Heart right ventricle (tissue), 16 donors: ENCODE measurements around the gene CYP24A1. TPM values are rescaled to one million over a fixed set of nuclear protein-coding genes. Genes with fewer than 3 reads are reported as not detected.
A peak's percentile ranks its signal among the peaks of the same experiment; 100 is the strongest.

Experiments
- ATAC-seq, 8 donors: fragments of 200-7000 bp; cut with Tn5 transposase; one replicate each; pipeline ENCODE4 v1.9.1; 2020; ENCODE audit warnings: mild to moderate bottlenecking in 8 of 8, moderate library complexity in 8 of 8, moderate number of reproducible peaks in 1 of 8
- DNase-seq, 2 donors: peaks; one replicate each; pipeline ENCODE4 v3.0.0-alpha.2; 2020
- H3K27ac ChIP-seq, 10 donors: fragments of 200-600 bp; sonication (generic) in 2 of 10; one replicate each; pipeline versions ENCODE4 v1.5.0 to v1.8.0; 2020 to 2022; ENCODE audit warnings: mild to moderate bottlenecking in 3 of 10
- H3K27me3 ChIP-seq, 7 donors: fragments of 200-600 bp; one replicate each; pipeline ENCODE4 v1.8.0; 2021 to 2022; ENCODE audit warnings: mild to moderate bottlenecking in 2 of 7
- H3K36me3 ChIP-seq, 9 donors: fragments of 200-600 bp; sonication (generic) in 1 of 9; one replicate each; pipeline versions ENCODE4 v1.5.0 to v1.8.0; 2020 to 2022; ENCODE audit warnings: mild to moderate bottlenecking in 2 of 9
- H3K4me1 ChIP-seq, 9 donors: fragments of 200-600 bp; sonication (generic) in 1 of 9; one replicate each; pipeline versions ENCODE4 v1.5.0 to v1.8.0; 2020 to 2022; ENCODE audit warnings: mild to moderate bottlenecking in 4 of 9
- H3K4me3 ChIP-seq, 10 donors: fragments of 200-600 bp; sonication (generic) in 2 of 10; one replicate each; pipeline versions ENCODE4 v1.5.0 to v1.8.0; 2020 to 2022; ENCODE audit warnings: mild to moderate bottlenecking in 7 of 10, moderate library complexity in 2 of 10
- H3K9me3 ChIP-seq, 11 donors: fragments of 200-600 bp in 10 of 11; sonication (generic) in 2 of 11; one replicate each; pipeline versions ENCODE4 v1.5.0 to v1.8.0; 2013 to 2022; ENCODE audit warnings: mild to moderate bottlenecking in 2 of 11, control low read depth in 1 of 11, moderate library complexity in 1 of 11
- WGBS, 2 donors: extraction: QIAGEN DNeasy Blood & Tissue Kit; methylation state at CpG; one replicate each; pipeline ENCODE4 v1.1.7; 2013; ENCODE audit warnings: inconsistent platforms in 1 of 2; 5-methylcytosine and 5-hydroxymethylcytosine counted together
- intact Hi-C, 10 donors: fragments of 100-400 bp; cut with DNase I; formaldehyde crosslinking; loops; one replicate each; pipeline versions ENCODE4 v1.11.1 to v1.14.2; 2022
- polyA plus RNA-seq, 2 donors: library from polyadenylated mRNA; stranded (reverse); fragments of 200-250 nt; gene quantifications; one replicate each; pipeline ENCODE4 v1.2.3, GENCODE V29; 2013
- total RNA-seq, 10 donors: library from RNA; stranded (reverse); fragmentation: NEBNext Ultra II Directional in 3 of 10; extraction: Animal tissue kit (Norgen Biotek cat#: 25700) in 3 of 10; gene quantifications; one replicate each; pipeline versions ENCODE4 v1.2.1 to v1.2.4, GENCODE V29; 2021 to 2023
- TF ChIP-seq, protein P1 (sequence below), 9 donors: fragments of 200-600 bp; sonication (generic) in 2 of 9; IDR thresholded peaks; one replicate each; pipeline versions ENCODE4 v1.5.0 to v1.8.0; 2021 to 2022; ENCODE audit warnings: antibody characterized with exemption in 9 of 9, mild to moderate bottlenecking in 5 of 9, moderate library complexity in 1 of 9
- donor health status: Arrhythmogenic right ventricular cardiomyopathy.
- donor health status: ischemic (EF 13 %, LVEDD 7.1; RV severe dilation, severe dysfunction).
- donor health status: healthy with polysubstance abuse.
- donor health status: DM: no; HTN: yes; CAD: no.
- donor health status: DM: no; HTN: no; CAD: no.
- donor health status: ischemic (EF 25% LVEDD 6.9; RV normal size, moderate dysfunction).
- donor health status: ischemic (EF 25% LVEDD 5.7; RV mildly dilated, moderate dysfunction).
- donor health status: healthy.
- donor health status: DM: yes; HTN: yes; CAD: no.
- donor health status: Ischemic cardiomyopathy.
- donor health status: ischemic (EF 35%, LVEDD 5.7; RV mildly dilated, moderate dysfunction).
- donor health status: nonischemic (EF 11% LVEDD 7.7; RV severe dilation, severe dysfunction).
- donor health status: DM: yes; HTN: yes; CAD: no.
- donor health status: PGD.
- donor health status: ischemic (EF 29% LVEDD 5.4; RV normal size, mild dysfunction).
- donor health status: nonischemic (EF 23%, LVEDD 6.1; RV moderate dilation, normal function).

CYP24A1 gene
- total and polyA plus RNA-seq, 12 donors = not detected

DNA sequence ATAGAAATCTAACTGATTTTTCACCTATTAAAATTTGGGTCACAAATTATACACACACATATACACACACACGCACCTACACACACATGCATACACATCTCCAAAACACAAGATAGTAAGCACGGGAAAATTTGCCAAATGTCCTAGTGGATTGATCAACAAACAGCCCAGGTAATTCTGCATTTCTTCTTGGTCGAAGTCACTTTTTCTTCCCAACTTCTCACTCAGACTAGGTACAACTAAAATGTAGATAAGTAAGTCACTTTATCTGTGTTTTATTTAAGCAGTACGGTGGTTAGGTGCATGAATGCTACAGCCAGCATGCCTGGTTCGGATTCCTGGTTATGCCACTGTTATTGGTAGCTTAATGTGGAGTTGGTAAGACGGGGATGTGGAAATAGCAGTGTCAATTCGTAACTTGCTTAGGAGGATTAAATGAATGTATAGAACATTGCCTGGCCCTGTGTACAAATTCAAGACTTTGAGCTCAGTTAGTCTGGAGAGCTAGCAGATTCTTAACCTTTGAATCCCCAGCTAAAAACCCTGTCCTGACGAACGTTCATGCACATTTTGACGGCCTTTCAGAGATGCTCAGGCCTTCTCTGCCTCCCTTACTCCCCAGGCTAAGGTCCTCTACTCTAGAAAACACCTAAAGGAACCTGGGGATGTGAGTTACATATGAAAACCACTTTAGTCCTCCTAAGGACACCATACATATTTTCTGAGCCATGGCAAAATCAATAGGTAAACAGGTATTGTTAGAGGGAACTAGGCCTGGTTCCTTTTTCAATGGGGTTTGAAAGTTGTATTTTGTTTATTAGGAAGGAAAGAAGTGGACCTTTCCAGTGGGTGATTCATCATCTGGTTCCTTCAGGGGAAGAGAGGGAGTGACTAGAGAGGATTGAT lies 50.9 kb downstream of the CYP24A1 start:
- intact Hi-C loops = no loop called here

DNA sequence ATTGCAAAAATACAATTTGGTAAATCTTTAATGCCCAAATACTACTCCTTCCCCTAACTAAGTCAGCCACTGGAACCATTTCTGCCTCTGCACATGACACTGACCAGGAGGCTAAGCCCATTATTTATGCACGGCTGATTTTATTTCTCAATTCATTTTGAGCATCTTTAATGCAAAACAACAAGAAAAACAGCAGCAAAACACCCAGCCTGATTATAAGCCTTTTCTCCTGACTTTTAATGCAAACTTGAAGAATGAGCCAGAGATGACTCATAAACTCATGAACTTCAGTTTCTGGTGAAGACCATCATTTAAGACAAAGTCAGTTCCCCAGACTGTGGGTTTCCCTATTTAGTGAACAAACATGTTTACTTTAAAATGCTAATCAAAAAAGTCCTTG lies 51.6 kb downstream of the CYP24A1 start:
- TF ChIP-seq, protein P1, sequence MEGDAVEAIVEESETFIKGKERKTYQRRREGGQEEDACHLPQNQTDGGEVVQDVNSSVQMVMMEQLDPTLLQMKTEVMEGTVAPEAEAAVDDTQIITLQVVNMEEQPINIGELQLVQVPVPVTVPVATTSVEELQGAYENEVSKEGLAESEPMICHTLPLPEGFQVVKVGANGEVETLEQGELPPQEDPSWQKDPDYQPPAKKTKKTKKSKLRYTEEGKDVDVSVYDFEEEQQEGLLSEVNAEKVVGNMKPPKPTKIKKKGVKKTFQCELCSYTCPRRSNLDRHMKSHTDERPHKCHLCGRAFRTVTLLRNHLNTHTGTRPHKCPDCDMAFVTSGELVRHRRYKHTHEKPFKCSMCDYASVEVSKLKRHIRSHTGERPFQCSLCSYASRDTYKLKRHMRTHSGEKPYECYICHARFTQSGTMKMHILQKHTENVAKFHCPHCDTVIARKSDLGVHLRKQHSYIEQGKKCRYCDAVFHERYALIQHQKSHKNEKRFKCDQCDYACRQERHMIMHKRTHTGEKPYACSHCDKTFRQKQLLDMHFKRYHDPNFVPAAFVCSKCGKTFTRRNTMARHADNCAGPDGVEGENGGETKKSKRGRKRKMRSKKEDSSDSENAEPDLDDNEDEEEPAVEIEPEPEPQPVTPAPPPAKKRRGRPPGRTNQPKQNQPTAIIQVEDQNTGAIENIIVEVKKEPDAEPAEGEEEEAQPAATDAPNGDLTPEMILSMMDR (IDR thresholded peaks at IDR 0.05) = no peak
- WGBS, 2 donors = 86 to 100% methylated on average over 1 of the region's 1 CpG

More for the DNA sequence above, 50.9 kb downstream of the CYP24A1 start:
- ATAC-seq = no peak
- DNase-seq = no peak
- Histone ChIP-seq H3K9me3 (no peaks in the 10 kb centered on the region), H3K27me3 (peaks cover 0 to 3% (median 0%) of the 10 kb centered on the region in 7 donors), H3K36me3 (no peaks in the 10 kb centered on the region), H3K4me3 (no peak overlapping the region), H3K4me1 (no peaks in the 10 kb centered on the region), H3K27ac (peak overlapping the region in 1 of 10 donors; percentile 21)
- TF ChIP-seq, protein P1 (IDR thresholded peaks at IDR 0.05) = no peak
- WGBS, 2 donors = 84 to 88% methylated on average over 10 of the region's 10 CpGs

DNA sequence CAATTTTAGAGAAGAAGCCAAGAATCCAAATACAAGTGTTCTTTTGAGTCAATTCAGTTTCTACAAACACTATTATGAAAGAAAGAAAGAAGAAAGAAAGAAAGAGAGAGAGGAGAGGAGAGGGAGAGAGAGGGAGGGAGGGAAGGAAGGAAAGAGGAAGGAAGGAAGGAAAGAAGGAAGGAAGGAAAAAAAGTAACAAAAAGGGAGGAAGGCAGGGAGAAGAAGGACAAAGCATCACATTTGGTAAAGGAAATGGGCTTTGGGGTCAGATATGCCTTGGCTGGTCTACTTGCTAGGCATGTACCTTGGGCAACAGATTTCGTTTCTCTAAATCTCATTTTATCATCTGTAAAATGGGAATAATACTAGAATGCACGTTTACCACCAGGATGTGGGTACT lies 54.0 kb downstream of the CYP24A1 start:
- intact Hi-C loops = loop anchor here in 1 of 10 donors (10.0 kb wide), 1 partner anchor 55 kb away; the partner anchor contains the start of gene CYP24A1
- ATAC-seq (no peak), DNase-seq (no peak)
- H3K27me3 ChIP-seq = peaks cover 0 to 10% (median 0%) of the 10 kb centered on the region in 7 donors
- no peaks in the 10 kb centered on the region for H3K36me3 ChIP-seq
- peaks cover 0 to 14% (median 0%) of the 10 kb centered on the region in 9 donors for H3K4me1 ChIP-seq
- H3K27ac ChIP-seq = no peak overlapping the region
- 71 to 76% methylated on average over 2 of the region's 2 CpGs for WGBS, 2 donors
- no peak overlapping the region for H3K4me3 ChIP-seq
- TF ChIP-seq, protein P1 (IDR thresholded peaks at IDR 0.05) = no peak
- no peaks in the 10 kb centered on the region for H3K9me3 ChIP-seq

More for the DNA sequence above, 51.6 kb downstream of the CYP24A1 start:
- ATAC-seq = no peak
- no peak overlapping the region for H3K4me3 ChIP-seq
- peaks cover 0 to 3% (median 0%) of the 10 kb centered on the region in 7 donors for H3K27me3 ChIP-seq
- no peak overlapping the region for H3K27ac ChIP-seq
- H3K9me3 ChIP-seq = no peaks in the 10 kb centered on the region
- H3K36me3 ChIP-seq = no peaks in the 10 kb centered on the region
- H3K4me1 ChIP-seq = no peaks in the 10 kb centered on the region
- DNase-seq = no peak
- intact Hi-C loops = no loop called here

DNA sequence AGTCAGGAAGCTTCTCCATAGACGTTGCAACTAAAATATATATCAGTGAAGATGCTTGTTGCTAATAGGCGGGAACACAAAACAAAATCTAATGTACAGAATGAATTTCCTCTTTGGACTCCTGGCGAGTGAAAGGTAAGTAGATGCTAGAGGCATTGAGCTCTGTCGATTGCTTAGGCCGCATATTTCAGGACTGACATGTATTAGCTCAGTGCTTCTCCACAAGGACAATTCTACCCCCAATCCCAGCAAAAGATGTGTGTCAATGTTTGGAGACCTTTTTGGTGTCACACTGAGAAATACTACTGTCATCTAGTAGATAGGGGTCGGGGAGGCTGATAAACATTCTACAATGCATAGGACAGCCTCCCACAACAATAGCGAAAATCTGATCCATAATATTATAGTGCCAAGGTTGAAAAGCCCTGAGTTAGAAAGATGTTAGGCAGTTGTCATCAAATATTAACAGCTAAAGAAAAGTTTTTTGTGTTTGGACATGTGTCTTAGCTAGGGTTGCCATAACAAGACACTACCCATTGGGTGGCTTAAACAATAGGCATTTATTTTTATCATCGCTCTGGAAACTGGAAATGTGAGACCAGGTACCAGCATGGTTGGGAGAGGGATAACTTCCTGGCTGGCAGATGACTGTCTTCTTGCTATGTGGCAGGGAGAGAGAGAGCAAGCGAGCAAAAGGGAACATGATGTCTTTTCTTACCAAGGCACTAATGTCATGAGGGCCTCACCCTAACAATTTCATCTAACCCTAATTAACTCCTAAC lies 55.4 kb downstream of the CYP24A1 start:
- no peak overlapping the region for H3K27ac ChIP-seq
- DNase-seq = no peak
- H3K4me3 ChIP-seq = no peak overlapping the region
- H3K36me3 ChIP-seq = no peaks in the 10 kb centered on the region
- ATAC-seq = no peak
- H3K9me3 ChIP-seq = no peaks in the 10 kb centered on the region
- intact Hi-C loops = loop anchor here in 1 of 10 donors (10.0 kb wide), 1 partner anchor 56 kb away; the partner anchor contains the start of gene CYP24A1
- TF ChIP-seq, protein P1 (IDR thresholded peaks at IDR 0.05) = no peak
- 75 to 80% methylated on average over 9 of the region's 9 CpGs for WGBS, 2 donors
- peaks cover 0 to 17% (median 0%) of the 10 kb centered on the region in 7 donors for H3K27me3 ChIP-seq
- H3K4me1 ChIP-seq = peaks cover 0 to 14% (median 0%) of the 10 kb centered on the region in 9 donors
